Measurements from ENCODE around the gene PRKAB1.
"Not testable (repeated sequence)": the region's sequence is repeated elsewhere in the genome, so short reads cannot be mapped to it uniquely, and the experiment has no call there.

The PRKAB1 gene

GRCh38 chr12:119684711-119685369 lies 16.9 kb downstream of the PRKAB1 start:
- no peak for DNase-seq (ENCODE audit: low spot score)

- DNase-seq (ENCODE audit: low spot score): no peak
Observed at GRCh38 chr12:119685375-119685774, 17.4 kb downstream of the PRKAB1 start.

GRCh38 chr12:119686355-119686754 lies 18.4 kb downstream of the PRKAB1 start:
- no peak for DNase-seq (ENCODE audit: low spot score)

GRCh38 chr12:119686776-119687175 lies 18.8 kb downstream of the PRKAB1 start:
- DNase-seq (ENCODE audit: low spot score): no peak

- no peak for DNase-seq (ENCODE audit: low spot score)
Observed at GRCh38 chr12:119687406-119687805, 19.5 kb downstream of the PRKAB1 start.

- no peak for DNase-seq (ENCODE audit: low spot score)
Observed at GRCh38 chr12:119687879-119688278, 19.9 kb downstream of the PRKAB1 start.

- DNase-seq (ENCODE audit: low spot score): no peak
Observed at GRCh38 chr12:119689935-119690500, 22.1 kb downstream of the PRKAB1 start.

GRCh38 chr12:119691202-119691810 lies 23.4 kb downstream of the PRKAB1 start:
- no peak for DNase-seq (ENCODE audit: low spot score)

- DNase-seq (ENCODE audit: low spot score): no peak
Observed at GRCh38 chr12:119692410-119692809, 24.5 kb downstream of the PRKAB1 start.

GRCh38 chr12:119692997-119693396 lies 25.1 kb downstream of the PRKAB1 start:
- peak; percentile 45 for DNase-seq (ENCODE audit: low spot score)

GRCh38 chr12:119693511-119693910 lies 25.6 kb downstream of the PRKAB1 start:
- no peak for DNase-seq (ENCODE audit: low spot score)

GRCh38 chr12:119694111-119694510 lies 26.2 kb downstream of the PRKAB1 start:
- no peak for DNase-seq (ENCODE audit: low spot score)

- peak; percentile 12 for DNase-seq (ENCODE audit: low spot score)
Observed at GRCh38 chr12:119695034-119695433, 27.1 kb downstream of the PRKAB1 start.

- no peak for DNase-seq (ENCODE audit: low spot score)
Observed at GRCh38 chr12:119696943-119697342, 29.0 kb downstream of the PRKAB1 start.

- DNase-seq (ENCODE audit: low spot score): no peak
Observed at GRCh38 chr12:119699199-119699760, 31.3 kb downstream of the PRKAB1 start.

- DNase-seq (ENCODE audit: low spot score): no peak
Observed at GRCh38 chr12:119700078-119700477, 32.1 kb downstream of the PRKAB1 start.

- no peak for DNase-seq (ENCODE audit: low spot score)
Observed at GRCh38 chr12:119704065-119704747, 36.3 kb downstream of the PRKAB1 start.

GRCh38 chr12:119705182-119705581 lies 37.2 kb downstream of the PRKAB1 start:
- DNase-seq (ENCODE audit: low spot score): no peak

GRCh38 chr12:119706427-119706826 lies 38.5 kb downstream of the PRKAB1 start:
- DNase-seq (ENCODE audit: low spot score): not testable (repeated sequence)

- DNase-seq (ENCODE audit: low spot score): no peak
Observed at GRCh38 chr12:119710374-119710964, 42.5 kb downstream of the PRKAB1 start.

GRCh38 chr12:119710965-119711551 lies 43.1 kb downstream of the PRKAB1 start:
- no peak for DNase-seq (ENCODE audit: low spot score)

GRCh38 chr12:119711693-119712092 lies 43.8 kb downstream of the PRKAB1 start:
- no peak for DNase-seq (ENCODE audit: low spot score)
